Activated naive CD4-positive, alpha-beta T cell treated with anti-CD3 and anti-CD28 coated beads, Interleukin-2, amount 50 U/mL, for 16 hours (primary cell): ENCODE results near the gene KAZN.
"Not testable (repeated sequence)": the region's sequence is repeated elsewhere in the genome, so short reads cannot be mapped to it uniquely, and the experiment has no call there.

Experiments
- DNase-seq: peaks from one replicate; pipeline ENCODE4 v3.0.0-alpha.2; 2020

Gene KAZN

DNA sequence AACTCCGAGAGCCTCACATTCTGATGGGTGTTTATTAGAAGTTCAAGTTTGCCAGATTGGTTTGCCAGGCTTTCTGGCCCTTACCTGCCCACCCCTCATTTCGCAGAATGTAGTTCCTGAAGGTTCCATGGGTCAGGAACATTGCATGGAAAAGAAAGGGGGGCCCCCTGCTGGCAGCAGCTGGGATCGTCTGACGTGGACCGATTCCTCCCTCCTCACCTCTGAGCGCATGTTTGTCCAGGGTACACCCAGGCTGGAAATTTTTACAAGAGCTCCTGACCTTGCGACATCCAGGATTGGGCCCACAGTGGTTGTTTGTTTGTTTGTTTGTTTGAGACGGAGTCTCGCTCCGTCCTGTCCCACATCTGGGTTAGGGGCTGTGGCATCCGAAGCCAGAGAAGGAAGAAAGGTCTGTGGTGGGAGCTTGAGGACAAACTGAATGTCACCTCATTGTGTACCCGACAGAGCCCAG is 429.1 kb downstream of the KAZN start:
- DNase-seq: no peak

DNA sequence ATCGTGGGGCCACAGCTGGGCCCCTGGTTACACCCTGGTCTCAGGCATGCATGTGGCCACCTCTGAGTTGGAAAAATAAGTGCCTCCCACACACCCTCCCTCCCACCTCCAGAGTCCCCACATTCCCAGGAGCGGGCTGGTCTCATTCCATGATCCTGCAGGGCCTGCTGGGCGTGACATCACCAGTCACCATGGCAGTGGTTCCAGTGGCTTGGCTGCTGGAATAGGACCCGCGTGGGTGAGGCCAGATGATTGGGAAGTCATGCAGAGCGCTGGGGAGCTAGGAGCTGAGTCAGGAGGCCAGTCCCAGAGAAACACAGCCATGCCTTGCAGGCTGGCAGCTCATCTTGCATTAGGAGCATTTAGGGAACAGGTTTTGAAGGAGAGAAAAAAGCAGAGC is 429.6 kb downstream of the KAZN start:
- no peak for DNase-seq

DNA sequence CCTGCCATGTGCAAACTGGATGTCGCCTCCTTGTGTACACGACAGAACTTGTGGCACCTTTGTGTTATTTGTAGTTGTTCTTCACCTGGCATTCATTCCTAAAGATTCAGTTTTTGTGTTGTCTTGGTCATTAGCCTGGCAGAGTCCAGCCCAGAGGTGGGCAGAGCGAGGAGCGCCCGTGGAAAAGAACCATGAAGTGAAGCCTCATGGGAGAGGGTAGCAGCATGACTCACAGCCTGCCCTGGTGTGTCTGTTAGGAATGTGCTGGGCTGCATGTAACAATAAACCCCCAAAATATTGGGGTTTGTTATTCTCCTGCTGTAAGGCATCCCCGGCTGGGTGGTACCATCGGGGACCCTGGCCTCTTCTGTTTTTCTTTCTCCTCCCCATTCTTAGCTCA is 430.1 kb downstream of the KAZN start:
- DNase-seq: no peak

DNA sequence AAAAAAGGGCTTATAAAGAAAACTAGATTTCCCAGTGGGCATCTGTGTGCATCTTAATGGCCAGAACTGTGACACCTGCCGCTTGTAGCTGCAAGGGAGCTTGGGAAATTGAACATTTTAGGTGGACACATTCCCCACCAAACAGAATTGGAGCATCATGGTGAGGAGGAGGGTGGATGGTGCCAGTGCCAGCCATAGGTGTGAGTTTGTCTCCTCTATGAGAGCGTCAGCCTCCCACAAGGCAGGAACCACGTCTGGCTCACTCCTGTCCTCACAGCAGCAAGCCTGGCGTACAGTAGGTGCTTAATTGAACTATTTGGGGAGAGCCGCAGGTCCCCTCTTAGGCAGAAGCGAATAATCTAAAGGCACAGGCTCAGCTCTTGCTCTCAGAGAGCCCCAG is 430.6 kb downstream of the KAZN start:
- no peak for DNase-seq

DNA sequence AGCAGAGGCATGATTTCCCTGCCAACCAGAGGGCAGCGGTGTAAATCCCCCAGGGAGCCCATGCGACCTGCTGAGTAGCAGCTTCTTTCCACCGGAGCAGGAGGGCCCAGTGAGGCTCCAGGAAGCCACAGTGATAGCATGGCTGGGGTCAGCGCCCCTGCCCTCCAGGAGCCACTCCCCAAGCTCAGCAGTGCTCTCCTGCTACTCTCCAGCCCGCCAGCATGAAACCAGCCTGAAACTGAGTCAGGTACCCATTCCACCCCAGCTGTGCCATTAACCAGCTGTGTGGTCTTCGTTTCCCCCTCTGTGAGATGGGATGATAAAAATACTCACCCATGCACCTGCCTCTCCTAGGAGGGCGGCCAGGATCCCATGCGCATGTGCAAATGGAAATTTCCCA is 431.3 kb downstream of the KAZN start:
- DNase-seq: no peak

DNA sequence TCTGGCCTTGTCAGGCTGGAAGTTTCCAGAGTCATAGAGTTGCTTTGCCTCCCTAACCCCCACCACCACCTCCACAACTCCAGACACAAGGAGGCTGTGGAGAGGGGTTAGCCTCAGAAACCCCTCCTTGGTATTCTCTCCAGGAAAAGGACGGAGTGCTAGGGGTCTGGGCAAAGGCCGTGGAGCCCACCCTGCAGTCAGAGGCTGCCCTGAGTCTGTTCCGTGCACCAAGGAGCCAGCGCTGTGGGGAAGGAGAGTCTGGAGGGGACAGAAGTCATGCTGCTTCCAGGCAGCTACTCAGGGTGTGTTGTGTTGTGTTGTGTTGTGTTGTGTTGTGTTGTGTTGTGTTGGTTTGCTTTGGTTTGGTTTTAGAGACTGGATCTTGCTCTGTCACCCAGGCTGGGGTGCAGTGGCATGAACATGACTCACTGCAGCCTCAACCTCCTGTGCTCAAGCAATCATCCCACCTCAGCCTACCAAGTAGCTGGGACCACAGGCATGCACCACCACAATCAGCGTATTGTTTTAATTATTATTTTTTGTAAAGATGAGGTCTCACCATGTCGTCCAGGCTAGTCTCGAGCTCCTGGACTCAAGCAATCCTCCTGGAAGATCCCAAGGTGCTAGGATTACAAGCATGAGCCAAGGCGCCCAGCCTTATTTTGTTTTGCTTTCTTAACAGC is 432.9 kb downstream of the KAZN start:
- DNase-seq: no peak

DNA sequence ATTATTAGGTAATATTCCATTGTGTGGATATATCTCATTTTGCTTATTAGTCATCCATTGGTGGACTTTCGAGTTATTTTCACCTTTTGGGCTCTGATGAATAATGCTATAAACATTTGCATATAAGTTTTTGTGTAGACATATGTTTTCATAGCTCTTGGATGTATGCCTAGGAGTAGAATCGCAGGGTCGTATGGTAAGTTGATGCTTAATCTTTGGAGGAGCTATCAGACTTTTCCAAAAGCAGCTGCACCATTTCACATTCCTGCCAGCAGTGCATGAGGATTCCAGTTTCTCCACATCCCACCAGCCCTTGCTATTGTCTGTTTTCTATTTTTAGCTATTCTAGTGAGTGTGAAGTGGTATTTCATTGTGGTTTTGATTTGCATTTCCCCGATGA is 434.8 kb downstream of the KAZN start:
- DNase-seq: no peak

DNA sequence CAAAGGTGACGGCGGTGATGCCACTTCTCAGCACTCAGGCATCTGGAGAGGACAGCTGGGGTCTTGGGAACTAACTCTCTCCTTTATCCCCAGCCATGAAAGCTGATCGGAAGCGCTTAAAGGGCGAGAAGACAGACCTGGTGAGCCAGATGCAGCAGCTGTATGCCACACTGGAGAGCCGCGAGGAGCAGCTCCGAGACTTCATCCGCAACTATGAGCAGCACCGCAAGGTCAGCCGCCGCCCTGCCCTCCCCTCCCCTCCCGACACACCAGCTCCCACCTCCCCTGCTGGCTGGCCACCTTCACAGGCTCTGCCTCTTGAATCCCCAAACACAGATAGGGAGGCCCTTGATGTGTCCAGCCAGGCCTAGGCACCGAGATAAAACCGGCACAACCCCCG is 436.2 kb downstream of the KAZN start:
- DNase-seq: no peak

DNA sequence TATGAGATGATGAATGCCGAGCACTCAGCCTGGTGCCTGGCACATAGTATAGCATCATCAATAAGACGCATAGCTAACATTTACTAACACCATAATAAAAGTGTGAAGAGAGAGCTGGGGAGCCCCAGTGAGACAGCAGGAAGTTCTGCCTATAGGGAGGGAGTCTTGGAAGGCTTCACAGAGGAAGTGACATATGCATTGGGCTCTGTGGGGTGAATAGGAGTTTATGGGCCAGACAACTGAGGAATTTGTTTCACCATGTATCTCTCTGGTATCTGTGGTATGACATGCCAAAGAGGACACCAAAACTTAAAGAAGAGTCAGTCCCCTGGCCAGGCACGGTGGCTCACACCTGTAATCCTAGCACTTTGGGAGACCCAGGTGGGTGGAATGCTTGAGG is 436.8 kb downstream of the KAZN start:
- no peak for DNase-seq

DNA sequence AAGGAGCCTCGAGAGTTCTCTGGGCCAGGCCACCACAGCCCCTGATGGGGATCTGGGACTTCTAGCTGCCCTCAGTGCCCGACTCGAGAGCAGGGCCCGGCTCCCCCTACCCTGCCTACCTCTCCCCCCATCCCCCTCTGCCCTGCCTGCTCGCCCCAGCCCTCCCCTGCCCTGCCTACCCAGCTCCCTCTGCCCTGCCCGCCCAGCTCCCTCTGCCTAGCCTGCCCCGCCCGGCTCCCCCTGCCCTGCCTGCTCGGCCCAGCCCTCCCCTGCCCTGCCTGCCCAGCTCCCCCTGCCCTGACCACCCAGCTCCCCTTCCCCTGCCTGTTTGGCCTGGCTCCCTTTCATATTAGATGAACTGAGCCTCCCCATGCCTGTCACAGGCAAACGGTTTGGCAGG is 437.6 kb downstream of the KAZN start:
- DNase-seq: no peak

DNA sequence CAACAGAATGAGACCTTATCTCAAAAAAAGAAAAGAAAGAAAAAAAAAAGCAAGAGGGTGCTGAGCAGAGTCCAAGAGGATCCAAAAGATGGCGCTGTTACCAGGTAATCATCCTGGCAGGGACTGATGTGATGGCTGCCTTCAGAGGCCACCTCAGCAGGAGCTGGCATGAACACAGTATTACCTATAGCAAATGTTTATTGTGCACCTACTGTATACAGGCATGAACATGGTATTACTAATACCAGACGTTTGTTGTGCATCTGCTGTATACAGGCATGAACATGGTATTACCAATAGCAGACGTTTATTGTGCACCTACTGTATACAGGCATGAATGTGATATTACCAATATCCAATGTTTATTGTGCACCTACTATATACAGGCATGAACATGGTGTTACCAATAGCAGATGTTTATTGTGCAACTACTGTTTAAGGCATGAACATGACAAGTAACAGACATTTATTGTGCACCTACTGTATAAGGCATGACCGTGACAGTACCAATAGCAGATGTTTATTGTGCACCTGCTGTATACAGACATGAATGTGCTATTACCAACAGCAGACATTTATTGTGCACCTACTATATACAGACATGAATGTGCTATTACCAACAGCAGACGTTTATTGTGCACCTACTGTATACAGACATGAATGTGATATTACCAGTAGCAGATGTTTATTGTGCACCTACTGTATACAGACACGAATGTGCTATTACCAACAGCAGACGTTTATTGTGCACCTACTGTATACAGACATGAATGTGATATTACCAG is 439.9 kb downstream of the KAZN start:
- DNase-seq: no peak

DNA sequence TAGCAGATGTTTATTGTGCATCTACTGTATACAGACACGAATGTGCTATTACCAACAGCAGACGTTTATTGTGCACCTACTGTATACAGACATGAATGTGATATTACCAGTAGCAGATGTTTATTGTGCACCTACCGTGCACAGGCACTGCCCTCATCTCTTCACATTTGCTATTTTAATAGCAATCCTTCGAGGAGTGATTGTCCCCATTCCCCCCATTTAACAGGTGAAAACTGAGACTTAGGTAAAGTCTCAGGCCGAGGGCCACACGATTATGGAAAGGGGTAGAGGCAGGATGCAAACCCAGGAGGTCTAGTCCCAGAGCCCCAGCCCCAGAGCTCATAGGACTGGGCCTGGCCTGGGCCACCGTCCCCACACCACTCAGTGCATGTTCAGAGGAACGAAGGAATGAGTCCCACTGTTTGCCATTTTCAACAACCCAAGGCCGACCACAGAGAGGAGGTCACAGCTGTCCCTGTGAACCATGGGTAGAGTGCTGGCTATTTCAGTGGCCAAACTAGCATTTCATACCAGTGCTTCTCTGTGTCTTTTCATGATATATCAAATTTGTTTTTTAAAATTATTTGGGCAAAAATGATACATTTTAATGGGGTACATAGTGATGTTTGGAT is 440.6 kb downstream of the KAZN start:
- DNase-seq: no peak

DNA sequence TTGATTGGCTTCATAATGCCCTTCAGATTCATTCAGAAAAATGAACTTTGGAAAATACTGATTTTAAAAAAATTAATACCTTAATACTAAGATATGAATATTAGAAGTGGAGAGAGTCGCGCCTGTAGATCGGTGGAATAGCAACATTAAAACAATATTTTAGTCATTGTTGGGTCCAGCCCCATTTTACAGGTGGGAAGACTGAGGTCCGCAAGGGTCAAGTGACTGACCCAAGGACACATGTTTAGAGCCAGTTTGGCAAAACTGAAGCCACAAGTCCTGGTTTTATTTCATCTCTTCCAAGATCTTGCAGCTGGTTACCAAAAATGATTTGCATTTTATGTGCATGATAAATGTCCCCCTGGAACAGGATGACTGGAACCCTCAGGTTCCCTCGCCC is 441.4 kb downstream of the KAZN start:
- DNase-seq: no peak

DNA sequence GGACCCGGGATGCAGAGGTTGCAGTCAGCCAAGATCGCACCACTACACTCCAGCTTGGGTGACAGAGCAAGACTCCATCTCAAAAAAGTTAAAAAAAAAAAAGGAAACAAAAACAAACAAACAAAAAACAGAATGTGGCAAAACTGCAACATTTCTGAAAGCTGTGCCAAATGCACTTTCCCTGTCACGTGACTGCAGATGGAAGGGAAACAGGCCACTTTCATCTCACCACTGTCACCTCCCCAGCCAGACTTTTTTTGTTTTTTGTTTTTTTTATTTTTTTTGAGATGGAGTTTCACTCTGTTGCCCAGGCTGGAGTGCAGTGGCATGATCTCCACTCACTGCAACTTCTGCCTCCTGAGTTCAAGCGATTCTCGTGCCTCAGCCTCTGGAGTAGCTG is 442.2 kb downstream of the KAZN start:
- not testable (repeated sequence) for DNase-seq

DNA sequence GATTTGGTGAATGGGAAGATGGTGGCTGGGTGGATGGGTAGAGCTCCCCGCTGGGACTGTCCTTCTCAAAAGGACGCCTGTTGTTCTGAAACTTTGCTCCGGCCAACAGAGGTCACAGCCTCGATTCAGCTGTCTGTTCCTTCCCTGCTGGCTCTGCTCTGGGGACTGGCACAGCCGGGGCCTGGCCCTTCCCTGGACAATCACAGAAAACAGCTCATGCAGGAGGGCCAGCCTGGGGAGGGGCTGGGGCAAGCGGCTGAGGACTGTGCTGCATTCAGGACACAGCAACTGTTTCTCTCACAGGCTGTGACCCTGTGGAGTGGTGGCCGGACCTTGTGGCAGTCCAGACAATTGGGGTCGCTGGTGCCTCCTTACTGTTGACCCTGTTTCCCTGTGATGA is 444.4 kb downstream of the KAZN start:
- DNase-seq: no peak

DNA sequence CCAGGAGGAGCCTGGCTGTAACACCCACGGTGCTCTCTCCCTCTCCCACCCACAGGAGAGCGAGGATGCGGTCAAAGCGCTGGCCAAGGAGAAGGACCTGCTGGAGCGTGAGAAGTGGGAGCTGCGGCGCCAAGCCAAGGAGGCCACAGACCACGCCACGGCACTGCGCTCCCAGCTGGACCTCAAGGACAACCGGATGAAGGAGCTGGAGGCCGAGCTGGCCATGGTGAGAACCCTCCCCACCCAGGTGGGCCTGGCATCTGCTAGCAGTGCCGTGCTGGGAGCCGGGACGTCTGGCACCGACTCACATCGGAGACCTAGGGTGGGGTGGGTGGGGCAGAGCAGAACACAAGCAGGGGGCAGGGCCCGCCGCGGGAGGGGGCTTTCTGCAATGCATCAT is 445.4 kb downstream of the KAZN start:
- DNase-seq: no peak

DNA sequence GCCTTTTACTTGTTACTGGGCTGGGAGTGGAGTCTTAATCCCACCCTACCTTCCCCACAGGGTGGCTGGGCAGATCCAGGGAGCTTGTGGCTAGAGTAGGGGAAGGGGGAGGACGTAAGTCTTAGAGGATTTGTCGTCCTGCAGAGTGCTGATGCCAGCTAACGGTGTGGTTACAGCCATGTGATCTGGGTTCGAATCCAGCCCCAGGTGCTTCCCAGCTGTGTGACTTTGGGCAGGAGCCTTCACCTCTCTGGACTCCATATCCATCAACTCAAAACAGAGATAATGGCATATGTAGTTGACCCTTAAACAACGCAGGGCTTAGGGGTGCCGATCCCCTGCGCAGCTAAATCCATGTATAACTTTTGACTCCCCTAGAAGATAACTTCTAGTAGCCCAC is 446.6 kb downstream of the KAZN start:
- no peak for DNase-seq

DNA sequence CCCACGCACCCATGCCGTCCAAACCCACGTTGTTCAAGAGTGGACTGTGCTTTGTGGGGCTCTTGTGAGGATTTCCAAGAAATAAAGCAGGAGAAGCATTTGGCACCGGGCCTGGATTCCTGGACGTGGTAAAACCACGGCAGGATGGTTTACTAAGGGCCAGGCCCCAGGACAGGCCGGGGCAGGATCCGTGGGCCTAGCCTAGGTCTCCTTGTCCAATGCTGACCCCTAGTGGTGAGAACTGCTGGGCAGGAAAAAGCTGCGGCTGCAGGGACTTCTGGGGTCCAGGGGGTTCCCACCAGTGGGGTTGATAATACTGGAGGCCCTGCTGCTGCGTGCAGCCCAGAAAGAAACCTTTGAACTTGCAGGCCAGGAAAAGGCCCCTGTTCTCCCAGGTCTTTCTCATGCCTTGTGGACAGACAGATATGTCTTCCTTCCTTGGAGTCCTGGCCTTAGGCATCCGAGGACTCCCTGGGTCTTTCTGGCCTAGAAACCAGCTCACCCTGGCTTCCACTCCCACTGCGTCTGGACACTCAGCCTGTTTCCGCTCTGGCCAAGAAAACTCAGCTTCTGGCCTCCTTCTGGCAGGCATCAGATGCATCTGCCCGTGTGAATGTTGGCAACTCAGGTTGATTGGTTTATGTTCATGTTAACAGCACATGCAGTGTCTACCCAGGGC is 448.1 kb downstream of the KAZN start:
- peak; percentile 41 for DNase-seq

DNA sequence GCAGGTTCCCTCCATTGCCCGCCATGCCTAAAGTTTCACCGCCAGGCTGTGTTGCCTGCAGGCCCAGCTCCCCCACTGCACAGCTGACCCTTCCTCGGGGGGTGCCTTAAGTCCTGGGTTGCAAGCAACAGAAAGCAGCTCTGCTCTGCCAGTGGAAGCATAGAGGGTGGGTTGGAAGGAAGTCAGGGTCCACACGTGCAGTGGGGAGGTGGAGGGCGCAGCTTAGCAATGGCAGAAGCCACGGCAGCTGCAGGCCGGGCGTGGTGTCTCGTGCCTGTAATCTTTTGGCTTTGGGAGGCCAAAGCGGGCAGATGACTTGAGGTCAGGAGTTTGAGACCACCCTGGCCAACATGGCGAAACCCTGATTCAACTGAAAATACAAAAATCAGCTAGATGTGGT is 448.8 kb downstream of the KAZN start:
- DNase-seq: no peak

DNA sequence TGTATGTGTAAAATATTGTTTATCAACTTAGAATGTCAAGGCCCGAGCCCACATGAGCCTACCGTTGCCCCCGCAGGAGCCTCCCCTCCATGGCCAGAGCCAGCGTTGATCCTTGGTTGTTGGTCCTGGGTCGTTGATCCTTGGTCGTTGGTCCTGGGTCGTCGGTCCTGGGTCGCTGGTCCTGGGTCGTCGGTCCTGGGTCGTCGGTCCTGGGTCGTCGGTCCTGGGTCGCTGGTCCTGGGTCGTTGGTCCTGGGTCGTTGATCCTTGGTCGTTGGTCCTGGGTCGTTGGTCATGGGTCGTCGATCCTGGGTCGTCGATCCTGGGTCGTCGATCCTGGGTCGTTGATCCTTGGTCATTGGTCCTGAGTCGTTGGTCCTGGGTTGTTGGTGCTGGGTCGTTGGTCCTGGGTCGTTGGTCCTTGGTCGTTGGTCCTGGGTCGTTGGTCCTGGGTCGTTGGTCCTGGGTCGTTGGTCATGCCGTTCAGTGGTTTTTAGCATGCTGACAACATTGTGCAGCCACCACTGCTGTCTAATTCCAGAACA is 450.0 kb downstream of the KAZN start:
- DNase-seq: no peak

DNA sequence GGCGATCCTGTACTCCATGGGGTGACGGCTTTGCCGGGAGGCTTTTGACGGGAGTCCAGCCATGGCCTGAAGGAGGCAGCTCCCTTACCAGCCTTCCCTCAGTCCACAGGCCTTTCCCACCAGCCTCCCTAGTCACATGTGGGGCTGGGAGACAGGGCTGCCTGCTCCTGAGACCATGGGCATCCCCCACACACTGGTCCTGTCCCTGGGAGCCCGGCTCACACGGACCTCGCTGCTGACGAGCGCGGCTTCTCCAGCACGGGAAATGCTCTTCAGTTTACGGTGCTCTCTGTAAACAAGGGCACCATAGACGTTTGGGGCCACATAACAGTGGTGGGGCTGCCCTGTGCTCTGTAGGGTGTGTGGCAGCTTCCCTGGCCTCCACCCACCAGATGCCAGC is 450.6 kb downstream of the KAZN start:
- DNase-seq: no peak

DNA sequence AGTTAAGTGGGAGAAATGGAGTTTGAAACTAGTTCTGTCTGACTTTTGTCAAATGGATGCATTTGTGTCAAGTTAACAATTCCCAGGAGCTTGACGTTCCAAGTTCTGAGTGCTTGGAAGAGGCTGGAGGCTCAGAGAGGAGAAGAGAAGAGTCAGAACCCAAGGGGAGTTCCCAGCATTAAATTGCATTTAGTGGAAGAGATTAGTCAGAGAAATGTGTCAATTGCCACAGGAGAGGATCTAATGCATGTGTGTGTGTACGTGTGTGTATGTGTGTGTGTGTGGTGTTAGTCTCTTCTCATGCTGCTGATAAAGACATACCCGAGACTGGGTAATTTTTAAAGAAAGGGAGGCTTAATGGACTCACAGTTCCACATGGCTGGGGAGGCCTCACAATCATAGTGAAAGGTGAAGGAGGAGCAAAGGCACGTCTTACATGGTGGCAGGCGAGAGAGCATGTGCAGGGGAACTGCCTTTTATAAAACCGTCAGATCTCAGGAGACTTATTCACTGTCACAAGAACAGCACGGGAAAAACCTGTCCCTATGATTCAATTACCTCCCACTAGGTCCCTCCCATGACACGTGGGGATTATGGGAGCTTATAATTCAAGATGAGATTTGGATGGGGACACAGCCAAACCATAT is 453.5 kb downstream of the KAZN start:
- DNase-seq: no peak

DNA sequence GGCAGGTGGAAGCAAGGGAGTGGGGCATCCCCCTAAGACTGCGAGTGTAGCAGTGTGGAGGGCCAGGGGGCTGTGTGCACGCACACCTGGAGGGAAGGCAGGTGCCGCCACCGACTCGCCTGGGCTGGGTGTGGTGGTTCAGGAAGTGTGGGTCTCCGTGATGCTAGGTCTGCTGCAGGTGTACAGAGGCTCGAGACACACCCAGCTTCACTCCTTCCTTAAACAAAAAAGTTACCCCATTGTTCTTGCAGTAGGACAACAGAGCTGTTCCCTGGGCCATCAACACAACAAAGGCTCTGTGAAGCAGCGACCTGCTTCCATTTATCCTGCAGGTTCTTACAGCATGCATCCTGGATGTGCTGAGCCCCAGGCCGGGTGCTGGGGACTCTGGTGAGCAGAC is 454.7 kb downstream of the KAZN start:
- DNase-seq: no peak
